Fibroblast of villous mesenchyme (primary cell): Measurements from ENCODE around the gene CLVS2. TPM values are rescaled to one million over a fixed set of nuclear protein-coding genes. Genes with fewer than 3 reads are reported as not detected.

Source experiments
- DNase-seq: peaks from one replicate; pipeline ENCODE4 v3.0.0-alpha.2; 2010; ENCODE audit warnings: low read depth
- H3K4me3 ChIP-seq: 2 replicates; pipeline ENCODE4 v1.5.1; 2011; ENCODE audit warnings: low read depth, mild to moderate bottlenecking, low read length
- CTCF ChIP-seq: IDR thresholded peaks from 2 replicates; pipeline ENCODE4 v1.5.1; 2012; ENCODE audit warnings: low read depth, mild to moderate bottlenecking, low read length; ENCODE audit not compliant: insufficient read depth
- total RNA-seq: library from RNA; depleted of rRNA; stranded (reverse); fragments of >200 nt; gene quantifications from 2 replicates; pipeline ENCODE4 v1.2.3, GENCODE V29; 2012

The CLVS2 gene
- total RNA-seq, 1 donor: not detected

DNA sequence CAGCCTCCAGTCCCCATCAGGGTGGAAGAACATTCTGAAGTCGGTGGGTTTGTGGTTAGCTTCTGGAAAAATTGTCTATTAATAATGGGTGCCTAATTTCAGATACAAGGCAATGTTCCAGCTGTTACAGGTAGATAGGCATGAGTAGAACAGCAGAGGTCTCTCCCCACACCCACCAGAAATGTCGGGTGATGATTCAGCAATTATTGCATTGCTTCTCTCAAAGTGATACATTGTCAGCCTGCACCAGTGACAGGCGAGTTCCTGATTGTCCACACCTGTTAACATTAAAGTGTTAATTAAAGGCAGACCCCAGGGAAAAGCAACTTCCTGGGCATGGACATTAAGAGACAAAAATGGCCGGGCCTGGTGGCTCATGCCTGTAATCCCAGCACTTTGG is 18.9 kb upstream of the CLVS2 start:
- TF ChIP-seq CTCF: no peak
- H3K4me3 ChIP-seq: no peak overlapping the region
- no peak for DNase-seq

DNA sequence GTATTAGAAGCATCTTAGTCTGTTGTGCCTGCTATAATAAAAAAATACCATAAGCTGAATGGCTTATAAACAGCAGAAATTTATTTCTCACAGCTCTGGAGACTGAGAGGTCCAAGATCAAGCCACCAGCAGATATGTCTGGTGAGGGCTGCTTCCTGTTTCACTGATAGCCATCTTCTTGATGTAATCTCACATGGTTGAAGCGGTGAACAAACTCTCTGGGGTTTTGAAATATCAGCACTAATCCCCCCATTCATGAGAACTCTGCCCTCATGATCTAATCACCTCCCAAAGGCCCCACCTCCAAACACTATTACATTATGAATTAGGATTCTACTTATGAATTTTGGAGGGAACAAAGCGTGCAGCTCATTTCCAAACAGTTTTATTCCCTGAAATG is 11.6 kb upstream of the CLVS2 start:
- no peak for TF ChIP-seq CTCF
- H3K4me3 ChIP-seq: no peak overlapping the region
- no peak for DNase-seq

DNA sequence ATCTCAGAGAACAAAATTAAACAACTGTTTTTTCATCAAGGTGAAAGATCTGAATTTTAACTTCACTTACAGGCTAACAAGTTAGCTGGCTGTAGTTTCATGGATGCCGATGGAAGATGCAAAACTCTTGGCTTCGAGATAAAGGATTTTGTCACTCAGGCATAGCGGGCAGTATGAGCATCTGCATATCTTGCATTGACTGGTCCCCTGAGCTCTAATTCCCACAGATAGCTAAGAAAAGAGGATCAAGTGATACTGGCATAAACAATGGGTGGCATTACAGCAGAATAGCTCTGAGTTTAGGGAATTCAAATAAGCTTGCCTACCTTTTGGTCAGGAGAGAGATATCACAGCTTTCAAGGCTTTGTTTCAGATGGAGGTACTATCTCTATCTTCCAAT is 1.8 kb upstream of the CLVS2 start:
- H3K4me3 ChIP-seq: no peak overlapping the region
- TF ChIP-seq CTCF: no peak
- no peak for DNase-seq

- no peak for TF ChIP-seq CTCF
- no peak for DNase-seq
- H3K4me3 ChIP-seq: no peak overlapping the region
These were observed 915 bp downstream of the CLVS2 start for GRCh38 chr6:122996794-122997505.

GRCh38 chr6:122997541-122998150 is 1.6 kb downstream of the CLVS2 start:
- TF ChIP-seq CTCF: no peak
- H3K4me3 ChIP-seq: no peak overlapping the region
- DNase-seq: no peak

DNA sequence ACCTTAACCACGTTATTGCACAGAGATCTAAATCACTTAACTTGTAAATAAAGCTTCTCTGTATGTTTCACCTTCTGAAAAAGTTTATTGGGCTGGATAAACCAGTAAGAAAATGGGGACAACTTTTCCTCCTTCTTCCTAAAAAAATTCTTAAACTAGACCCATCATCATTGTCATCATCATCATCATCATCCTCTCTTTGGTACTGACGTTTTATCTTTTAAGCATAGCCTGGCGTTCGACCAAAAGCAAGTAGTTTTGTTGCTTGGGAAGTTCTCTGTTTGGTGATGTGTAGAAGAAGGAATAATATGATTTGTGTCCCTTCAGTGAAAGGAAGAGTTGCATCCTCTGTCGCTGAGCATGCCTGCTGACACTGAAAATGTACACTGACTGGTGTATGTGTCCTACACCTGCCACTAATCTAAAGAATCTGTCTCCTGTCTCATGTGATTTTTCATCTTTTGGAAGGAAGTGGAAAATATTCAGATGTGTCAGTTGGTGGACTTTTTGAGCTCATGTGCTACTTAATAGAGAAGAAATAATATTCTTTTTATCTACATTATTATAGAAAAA is 2.5 kb downstream of the CLVS2 start:
- no peak overlapping the region for H3K4me3 ChIP-seq
- DNase-seq: no peak
- TF ChIP-seq CTCF: no peak
